ENCODE measurements around the gene TMEM225B.
"Not testable (repeated sequence)": the region's sequence is repeated elsewhere in the genome, so short reads cannot be mapped to it uniquely, and the experiment has no call there.

TMEM225B gene

GRCh38 chr7:99597762-99598501 is at the start of gene TMEM225B:
Gene TMEM225B (plus strand): TSS chr7:99598267. CDS start chr7:99604389, 6,122 bp downstream.
- DNase-seq (ENCODE audit: low read depth, low spot score) = no peak

- DNase-seq (ENCODE audit: low read depth, low spot score) = not testable (repeated sequence)
These were observed 48.5 kb upstream of the TMEM225B start for GRCh38 chr7:99549545-99549944.

GRCh38 chr7:99551334-99551733 is 46.7 kb upstream of the TMEM225B start:
- no peak for DNase-seq (ENCODE audit: low read depth, low spot score)

- peak; percentile 81 for DNase-seq (ENCODE audit: low read depth, low spot score)
These were observed 46.2 kb upstream of the TMEM225B start, which contains the start of gene FAM200A for GRCh38 chr7:99551767-99552463. Gene FAM200A (minus strand): TSS chr7:99552114. CDS start chr7:99548407, 3,707 bp downstream.

GRCh38 chr7:99553039-99553438 is 45.0 kb upstream of the TMEM225B start:
- no peak for DNase-seq (ENCODE audit: low read depth, low spot score)

GRCh38 chr7:99554939-99555338 is 43.1 kb upstream of the TMEM225B start:
- DNase-seq (ENCODE audit: low read depth, low spot score) = no peak

GRCh38 chr7:99557196-99557607 is 40.9 kb upstream of the TMEM225B start:
- no peak for DNase-seq (ENCODE audit: low read depth, low spot score)

- no peak for DNase-seq (ENCODE audit: low read depth, low spot score)
These were observed 40.1 kb upstream of the TMEM225B start for GRCh38 chr7:99557940-99558305.

GRCh38 chr7:99558306-99559174 is 39.5 kb upstream of the TMEM225B start, which contains the start of gene ZNF655:
Gene ZNF655 (plus strand): TSS chr7:99558642. CDS start chr7:99560560, 1,918 bp downstream.
- DNase-seq (ENCODE audit: low read depth, low spot score) = peak; percentile 77

GRCh38 chr7:99559175-99559915 is 38.7 kb upstream of the TMEM225B start:
- DNase-seq (ENCODE audit: low read depth, low spot score) = no peak

- DNase-seq (ENCODE audit: low read depth, low spot score) = no peak
These were observed 37.0 kb upstream of the TMEM225B start for GRCh38 chr7:99560834-99561736.

- no peak for DNase-seq (ENCODE audit: low read depth, low spot score)
These were observed 36.4 kb upstream of the TMEM225B start for GRCh38 chr7:99561737-99562051.

- no peak for DNase-seq (ENCODE audit: low read depth, low spot score)
These were observed 35.8 kb upstream of the TMEM225B start for GRCh38 chr7:99562114-99562784.

- peak; percentile 91 for DNase-seq (ENCODE audit: low read depth, low spot score)
These were observed 35.2 kb upstream of the TMEM225B start for GRCh38 chr7:99562832-99563231.

- DNase-seq (ENCODE audit: low read depth, low spot score) = no peak
These were observed 34.4 kb upstream of the TMEM225B start for GRCh38 chr7:99563650-99564049.

GRCh38 chr7:99568770-99569169 is 29.3 kb upstream of the TMEM225B start:
- DNase-seq (ENCODE audit: low read depth, low spot score) = not testable (repeated sequence)

GRCh38 chr7:99571768-99572167 is 26.3 kb upstream of the TMEM225B start:
- no peak for DNase-seq (ENCODE audit: low read depth, low spot score)

GRCh38 chr7:99573257-99573656 is 24.8 kb upstream of the TMEM225B start:
- DNase-seq (ENCODE audit: low read depth, low spot score) = no peak

GRCh38 chr7:99576251-99576650 is 21.8 kb upstream of the TMEM225B start:
- DNase-seq (ENCODE audit: low read depth, low spot score) = no peak

Measured in smooth muscle cell of the brain vasculature (primary cell).